HCT116 (cell line): ENCODE data around the gene TBP. TPM values are rescaled to one million over a fixed set of nuclear protein-coding genes. Genes with fewer than 3 reads are reported as not detected.

ENCODE experiments used
- ATAC-seq: fragments of 200-7000 bp; cut with Tn5 transposase; 2 replicates; pipeline ENCODE4 v1.9.1; 2020; ENCODE audit warnings: mild to moderate bottlenecking, moderate library complexity
- BruUV-seq: library from RNA; stranded (reverse); fragments of 400-500 nt; replicated peaks from 2 replicates; lab custom pipeline; 2021; lab: Mats Ljungman, UMichigan
- CTCF ChIA-PET: fragments of 300-600 bp; sonication (Branson Sonifier 250); formaldehyde crosslinking; loops from one replicate; lab custom pipeline; 2021; ENCODE audit warnings: antibody characterized with exemption; lab: Charles Lee
- POLR2A ChIA-PET: fragments of 300-600, 350-600 bp; sonication (Branson Sonifier 250); formaldehyde crosslinking; loops from one replicate; lab custom pipeline; 2021; ENCODE audit warnings: antibody characterized with exemption; lab: Charles Lee
- RAD21 ChIA-PET, 2 experiments: fragments of 300-600 bp; sonication (Branson Sonifier 250); formaldehyde crosslinking; loops; one replicate each; lab custom pipeline; 2023; ENCODE audit warnings: low total read pairs in 2 of 2; ENCODE audit not compliant: uncharacterized antibody in 2 of 2, unreplicated experiment in 2 of 2, low non-redundant PET in 1 of 2; lab: Charles Lee
- DNase-seq: peaks from one replicate; pipeline ENCODE4 v3.0.0-alpha.2; 2010; ENCODE audit warnings: low read depth, low spot score
- H2AFZ ChIP-seq: fragments of 200-600 bp; shearing (Covaris generic), sonication (generic); 2 replicates; pipeline ENCODE4 v1.6.1; 2017; ENCODE audit warnings: low read depth, mixed run types, mixed read lengths, antibody characterized with exemption, low read length; ENCODE audit not compliant: poor library complexity, severe bottlenecking
- H3K27ac ChIP-seq: 2 replicates; pipeline ENCODE4 v1.5.1; 2012; ENCODE audit warnings: low read depth, low read length
- H3K27me3 ChIP-seq: fragments of 200-600 bp; sonication (generic); 2 replicates; pipeline ENCODE4 v1.6.1; 2016; ENCODE audit warnings: mixed run types, low read length, mixed read lengths; ENCODE audit not compliant: insufficient read depth
- H3K36me3 ChIP-seq, 2 experiments: fragments of 200-500 bp in 1 of 2; fragments of 200-600 bp in 1 of 2; sonication (Bioruptor generic) in 1 of 2; sonication (generic) in 1 of 2; 2 replicates each; pipeline versions ENCODE4 v1.5.1 to v1.6.1; 2014 to 2016; ENCODE audit warnings: low read length in 2 of 2, inconsistent platforms in 1 of 2, mixed read lengths in 1 of 2, mixed run types in 1 of 2; ENCODE audit not compliant: insufficient read depth in 2 of 2, control insufficient read depth in 1 of 2
- H3K4me1 ChIP-seq, 2 experiments: fragments of 200-600 bp in 1 of 2; sonication (generic) in 1 of 2; 2 replicates each; pipeline versions ENCODE4 v1.5.1 to v1.6.1; 2012 to 2017; ENCODE audit warnings: low read length in 2 of 2, inconsistent platforms in 1 of 2, mild to moderate bottlenecking in 1 of 2, mixed read lengths in 1 of 2, mixed run types in 1 of 2, moderate library complexity in 1 of 2; ENCODE audit not compliant: insufficient read depth in 2 of 2, control insufficient read depth in 1 of 2
- H3K4me2 ChIP-seq: fragments of 200-600 bp; sonication (generic); 2 replicates; pipeline ENCODE4 v1.6.1; 2017; ENCODE audit warnings: mixed run types, low read length, mixed read lengths
- H3K4me3 ChIP-seq, 2 experiments: fragments of 200-600 bp in 1 of 2; sonication (generic) in 1 of 2; replicated peaks in 1 of 2; 2 replicates each; pipeline ENCODE4 v1.5.1; 2011 to 2016; ENCODE audit warnings: low read length in 2 of 2, control low read depth in 1 of 2, low read depth in 1 of 2, mild to moderate bottlenecking in 1 of 2, mixed read lengths in 1 of 2, mixed run types in 1 of 2
- H3K79me2 ChIP-seq: fragments of 200-600 bp; sonication (generic); 2 replicates; pipeline ENCODE4 v1.6.1; 2017; ENCODE audit warnings: mild to moderate bottlenecking, mixed run types, low read length, moderate library complexity, mixed read lengths; ENCODE audit not compliant: insufficient read depth
- H3K9ac ChIP-seq: fragments of 200-600 bp; sonication (generic); 2 replicates; pipeline ENCODE4 v1.6.1; 2016; ENCODE audit warnings: low read length, mixed read lengths
- H3K9me2 ChIP-seq: fragments of 200-600 bp; sonication (generic), shearing (Covaris generic); 2 replicates; pipeline ENCODE4 v1.6.1; 2017; ENCODE audit warnings: mixed run types, mild to moderate bottlenecking, moderate library complexity; ENCODE audit not compliant: insufficient read depth
- H3K9me3 ChIP-seq, 2 experiments: fragments of 200-500 bp in 1 of 2; fragments of 200-600 bp in 1 of 2; sonication (Bioruptor generic) in 1 of 2; sonication (generic) in 1 of 2; 2 replicates each; pipeline ENCODE4 v1.6.1; 2014 to 2017; ENCODE audit warnings: low read length in 2 of 2, mixed read lengths in 2 of 2, inconsistent platforms in 1 of 2, low read depth in 1 of 2, mild to moderate bottlenecking in 1 of 2, mixed run types in 1 of 2, moderate library complexity in 1 of 2; ENCODE audit not compliant: control insufficient read depth in 1 of 2, insufficient read depth in 1 of 2
- H4K20me1 ChIP-seq: fragments of 200-600 bp; sonication (generic), shearing (Covaris generic); 2 replicates; pipeline ENCODE4 v1.6.1; 2017; ENCODE audit warnings: mixed run types, mild to moderate bottlenecking, moderate library complexity; ENCODE audit not compliant: insufficient read depth
- CEBPB ChIP-seq: IDR thresholded peaks from 2 replicates; pipeline ENCODE4 v1.6.1; 2012; ENCODE audit warnings: low read depth
- CTCF ChIP-seq, 3 experiments: fragments of 200-600 bp in 1 of 3; sonication (generic) in 1 of 3; IDR thresholded peaks in 2 of 3; conservative IDR thresholded peaks in 1 of 3; 2 replicates each; pipeline ENCODE4 v1.5.1; 2012 to 2017; ENCODE audit warnings: low read depth in 2 of 3, low read length in 2 of 3, antibody characterized with exemption in 1 of 3, borderline replicate concordance in 1 of 3, control low read depth in 1 of 3, mild to moderate bottlenecking in 1 of 3, mixed read lengths in 1 of 3, mixed run types in 1 of 3, moderate library complexity in 1 of 3; ENCODE audit not compliant: insufficient read depth in 1 of 3
- EZH2 ChIP-seq: fragments of 200-600 bp; sonication (generic); IDR thresholded peaks from 2 replicates; pipeline ENCODE4 v1.6.1; 2017; ENCODE audit warnings: antibody characterized with exemption, mixed run types
- JUND ChIP-seq: IDR thresholded peaks from 2 replicates; pipeline ENCODE4 v1.6.1; 2012
- MAX ChIP-seq: IDR thresholded peaks from 2 replicates; pipeline ENCODE4 v1.6.1; 2012
- POLR2AphosphoS5 ChIP-seq: IDR thresholded peaks from 2 replicates; pipeline ENCODE4 v1.6.1; 2011; ENCODE audit warnings: mild to moderate bottlenecking, low read depth, low read length, moderate library complexity
- SIN3A ChIP-seq: IDR thresholded peaks from 2 replicates; pipeline ENCODE4 v1.6.1; 2012; ENCODE audit warnings: low read depth
- SRF ChIP-seq: IDR thresholded peaks from 2 replicates; pipeline ENCODE4 v1.6.1; 2012; ENCODE audit warnings: low read depth
- YY1 ChIP-seq: IDR thresholded peaks from 2 replicates; pipeline ENCODE4 v1.6.1; 2011; ENCODE audit warnings: low read length, low read depth, moderate library complexity, mild to moderate bottlenecking; ENCODE audit not compliant: insufficient replicate concordance; ENCODE audit errors: extremely low read depth
- ZNF274 ChIP-seq: fragments of 200-500 bp; sonication (Bioruptor generic); IDR thresholded peaks from 2 replicates; pipeline ENCODE4 v1.6.1; 2014; ENCODE audit warnings: mild to moderate bottlenecking, low read depth, low read length, inconsistent platforms
- intact Hi-C: fragments of 100-400 bp; cut with micrococcal nuclease; formaldehyde crosslinking; loops from 2 replicates; pipeline ENCODE4 v1.10.0; 2022
- total RNA-seq: library from RNA; stranded (reverse); gene quantifications from one replicate; pipeline ENCODE4 v1.2.1, GENCODE V29; 2021; ENCODE audit not compliant: unreplicated experiment

TBP gene
- total RNA-seq, 1 experiment from 2014 or later = 22.7 TPM

- no peak for TF ChIP-seq SIN3A
- TF ChIP-seq EZH2 = no peak
- TF ChIP-seq ZNF274 = no peak
- TF ChIP-seq JUND = no peak
- no peak for TF ChIP-seq SRF
- no peak for TF ChIP-seq POLR2AphosphoS5
- no peak for TF ChIP-seq YY1
- TF ChIP-seq CTCF (IDR thresholded peaks at IDR 0.05 in 2 of 3, conservative IDR thresholded peaks at IDR 0.05 in 1 of 3; ENCODE audit: borderline replicate concordance in 1 of 3, insufficient read depth in 1 of 3, low read depth in 2 of 3, low read length in 2 of 3) = no peak
- TF ChIP-seq CEBPB = no peak
- TF ChIP-seq MAX = no peak
- ChIA-PET CTCF (interaction anchor here (1.2 to 2.0 kb wide), 2 partner anchors 692 to 1632 kb away, joined by 3 to 8 read pairs; no protein-coding TSS in a partner anchor), POLR2A (no interaction called here), RAD21 (no interaction called here)
- no peaks in the 10 kb centered on the region for H3K4me1 ChIP-seq
- no peak overlapping the region for H3K4me3 ChIP-seq
- no peak overlapping the region for H3K9ac ChIP-seq
- no peaks in the 10 kb centered on the region for H4K20me1 ChIP-seq
- ATAC-seq = no peak
- intact Hi-C loops = loop anchor here (10.0 kb wide), 2 partner anchors 229 to 819 kb away; partner anchors contain the start of genes C6orf120, DLL1 and WDR27
- no peaks in the 10 kb centered on the region for H3K9me3 ChIP-seq
- H3K27ac ChIP-seq = no peak overlapping the region
- no TSS peak for BruUV-seq
- H2AFZ ChIP-seq = no peak overlapping the region
- peaks cover 5% of the 10 kb centered on the region; the same call in 1 of the 2 replicates for H3K27me3 ChIP-seq
- no peaks in the 10 kb centered on the region for H3K79me2 ChIP-seq
- no peak overlapping the region for H3K4me2 ChIP-seq
- no peaks in the 10 kb centered on the region for H3K9me2 ChIP-seq
- DNase-seq = no peak
- no peaks in the 10 kb centered on the region for H3K36me3 ChIP-seq
These were observed 30.7 kb upstream of the TBP start for GRCh38 chr6:170523256-170524171.
